Caco-2 (cell line): Measurements from ENCODE around the gene UGT1A9. TPM values are rescaled to one million over a fixed set of nuclear protein-coding genes. Genes with fewer than 3 reads are reported as not detected.

ENCODE experiments used
- BruUV-seq: library from RNA; stranded (reverse); fragments of 400-500 nt; replicated peaks from 2 replicates; lab custom pipeline; 2021; lab: Mats Ljungman, UMichigan
- CTCF ChIA-PET: fragments of 300-600 bp; sonication (Branson Sonifier 250); formaldehyde crosslinking; loops from one replicate; lab custom pipeline; 2022; ENCODE audit warnings: antibody characterized with exemption; lab: Charles Lee
- POLR2A ChIA-PET: fragments of 300-600 bp; sonication (Branson Sonifier 250); formaldehyde crosslinking; loops from one replicate; lab custom pipeline; 2022; ENCODE audit warnings: antibody characterized with exemption; lab: Charles Lee
- DNase-seq, 2 experiments: peaks; one replicate each; pipeline versions ENCODE4 v3.0.0 to v3.0.0-alpha.2; 2020 to 2022
- H3K27me3 ChIP-seq: replicated peaks from 2 replicates; pipeline ENCODE4 v1.6.0; 2011; ENCODE audit warnings: low read length; ENCODE audit not compliant: control insufficient read depth, insufficient read depth
- H3K36me3 ChIP-seq: 2 replicates; pipeline ENCODE4 v1.5.1; 2011; ENCODE audit warnings: low read length; ENCODE audit not compliant: control insufficient read depth, insufficient read depth
- H3K4me1 ChIP-seq: fragments of 250-450 bp; sonication (Bioruptor Pico); 2 replicates; pipeline ENCODE4 v1.5.1; 2020; ENCODE audit warnings: mild to moderate bottlenecking
- H3K4me3 ChIP-seq: 2 replicates; pipeline ENCODE4 v1.5.1; 2011; ENCODE audit warnings: low read depth, mild to moderate bottlenecking, control low read depth, low read length
- H3K9me3 ChIP-seq: fragments of 250-450 bp; sonication (Bioruptor Pico); 2 replicates; pipeline ENCODE4 v1.5.1; 2020; ENCODE audit warnings: mild to moderate bottlenecking, moderate library complexity
- H3K27ac Mint-ChIP-seq: one replicate; pipeline ENCODE4 v1.8.0; 2022; ENCODE audit warnings: mixed read lengths; ENCODE audit not compliant: unreplicated experiment
- H3K27me3 Mint-ChIP-seq: one replicate; pipeline ENCODE4 v1.8.0; 2022; ENCODE audit warnings: mixed read lengths; ENCODE audit not compliant: insufficient read depth, unreplicated experiment
- H3K36me3 Mint-ChIP-seq: one replicate; pipeline ENCODE4 v1.8.0; 2022; ENCODE audit warnings: mild to moderate bottlenecking, mixed read lengths; ENCODE audit not compliant: insufficient read depth, unreplicated experiment
- H3K4me1 Mint-ChIP-seq: one replicate; pipeline ENCODE4 v1.8.0; 2022; ENCODE audit warnings: low read depth, mixed read lengths; ENCODE audit not compliant: unreplicated experiment
- H3K4me3 Mint-ChIP-seq: one replicate; pipeline ENCODE4 v1.8.0; 2022; ENCODE audit warnings: mild to moderate bottlenecking, moderate library complexity, mixed read lengths; ENCODE audit not compliant: unreplicated experiment
- H3K9me3 Mint-ChIP-seq: one replicate; pipeline ENCODE4 v1.8.0; 2022; ENCODE audit warnings: mixed read lengths; ENCODE audit not compliant: unreplicated experiment
- CTCF ChIP-seq, 2 experiments: fragments of 200-600 bp in 1 of 2; IDR thresholded peaks; 1 replicate in 1 of 2; 2 replicates in 1 of 2; pipeline versions ENCODE4 v1.5.1 to v1.8.0; 2011 to 2022; ENCODE audit warnings: antibody characterized with exemption in 1 of 2, control low read depth in 1 of 2, inconsistent platforms in 1 of 2, low read depth in 1 of 2, low read length in 1 of 2, mild to moderate bottlenecking in 1 of 2, moderate library complexity in 1 of 2; ENCODE audit not compliant: insufficient read depth in 1 of 2, severe bottlenecking in 1 of 2, unreplicated experiment in 1 of 2
- intact Hi-C: fragments of 100-400 bp; cut with micrococcal nuclease; formaldehyde crosslinking; loops from one replicate; pipeline ENCODE4 v1.10.0; 2022; ENCODE audit not compliant: unreplicated experiment
- total RNA-seq: library from RNA; stranded (reverse); gene quantifications from 2 replicates; pipeline ENCODE4 v1.2.3, GENCODE V29; 2022

UGT1A9 gene
- total RNA-seq, 1 experiment from 2014 or later: 0.20 TPM

- no TSS peak for BruUV-seq
- no peaks in the 10 kb centered on the region for H3K36me3 ChIP-seq
- Mint-ChIP-seq H3K9me3 (no peaks in the 10 kb centered on the region), H3K27me3 (no peaks in the 10 kb centered on the region), H3K36me3 (no peaks in the 10 kb centered on the region), H3K4me3 (no peak overlapping the region), H3K4me1 (no peaks in the 10 kb centered on the region), H3K27ac (no peak overlapping the region)
- H3K27me3 ChIP-seq: no peaks in the 10 kb centered on the region
- no peak for DNase-seq
- POLR2A ChIA-PET: no interaction called here
- H3K4me3 ChIP-seq: no peak overlapping the region
- no peaks in the 10 kb centered on the region for H3K9me3 ChIP-seq
- CTCF ChIA-PET: no interaction called here
- H3K4me1 ChIP-seq: no peaks in the 10 kb centered on the region
- intact Hi-C loops: no loop called here
- no peak for TF ChIP-seq CTCF (IDR thresholded peaks at IDR 0.05; ENCODE audit: insufficient read depth in 1 of 2, low read depth in 1 of 2, low read length in 1 of 2, severe bottlenecking in 1 of 2, unreplicated experiment in 1 of 2)
These were observed 124.1 kb downstream of the UGT1A9 start for GRCh38 chr2:233795735-233796171.

- no TSS peak for BruUV-seq
- POLR2A ChIA-PET: no interaction called here
- TF ChIP-seq CTCF (IDR thresholded peaks at IDR 0.05; ENCODE audit: insufficient read depth in 1 of 2, low read depth in 1 of 2, low read length in 1 of 2, severe bottlenecking in 1 of 2, unreplicated experiment in 1 of 2): no peak
- CTCF ChIA-PET: no interaction called here
- intact Hi-C loops: no loop called here
- no peaks in the 10 kb centered on the region for H3K9me3 Mint-ChIP-seq
- no peak overlapping the region for H3K4me3 Mint-ChIP-seq
- H3K36me3 ChIP-seq: no peaks in the 10 kb centered on the region
- H3K27ac Mint-ChIP-seq: no peak overlapping the region
- H3K27me3 Mint-ChIP-seq: no peaks in the 10 kb centered on the region
- no peaks in the 10 kb centered on the region for H3K4me1 Mint-ChIP-seq
- no peak overlapping the region for H3K4me3 ChIP-seq
- no peaks in the 10 kb centered on the region for H3K9me3 ChIP-seq
- H3K36me3 Mint-ChIP-seq: no peaks in the 10 kb centered on the region
- H3K27me3 ChIP-seq: no peaks in the 10 kb centered on the region
- no peaks in the 10 kb centered on the region for H3K4me1 ChIP-seq
- DNase-seq: no peak
These were observed 124.6 kb downstream of the UGT1A9 start for GRCh38 chr2:233796254-233796653.

GRCh38 chr2:233798335-233799086 lies 126.8 kb downstream of the UGT1A9 start:
- H3K27ac Mint-ChIP-seq: no peak overlapping the region
- no peaks in the 10 kb centered on the region for H3K27me3 ChIP-seq

More at GRCh38 chr2:233798335-233799086, 126.8 kb downstream of the UGT1A9 start:
- intact Hi-C loops: no loop called here
- Histone ChIP-seq H3K4me1 (no peaks in the 10 kb centered on the region), H3K36me3 (no peaks in the 10 kb centered on the region), H3K4me3 (no peak overlapping the region), H3K9me3 (no peaks in the 10 kb centered on the region)
- Mint-ChIP-seq H3K9me3 (no peaks in the 10 kb centered on the region), H3K4me3 (no peak overlapping the region), H3K4me1 (no peaks in the 10 kb centered on the region), H3K27me3 (no peaks in the 10 kb centered on the region), H3K36me3 (no peaks in the 10 kb centered on the region)
- POLR2A ChIA-PET: no interaction called here
- no peak for DNase-seq
- no TSS peak for BruUV-seq
- CTCF ChIA-PET: no interaction called here
- TF ChIP-seq CTCF (IDR thresholded peaks at IDR 0.05; ENCODE audit: insufficient read depth in 1 of 2, low read depth in 1 of 2, low read length in 1 of 2, severe bottlenecking in 1 of 2, unreplicated experiment in 1 of 2): no peak
